ENCODE measurements around the gene ECPAS. TPM values are rescaled to one million over a fixed set of nuclear protein-coding genes. Genes with fewer than 3 reads are reported as not detected.
A peak's percentile ranks its signal among the peaks of the same experiment; 100 is the strongest.
"Not testable (repeated sequence)": the region's sequence is repeated elsewhere in the genome, so short reads cannot be mapped to it uniquely, and the experiment has no call there.

ECPAS gene
- total RNA-seq, 1 donor from 2014 or later = 113 TPM

GRCh38 chr9:111527347-111527746 lies 43.2 kb upstream of the ECPAS start:
- TF ChIP-seq, protein P1, sequence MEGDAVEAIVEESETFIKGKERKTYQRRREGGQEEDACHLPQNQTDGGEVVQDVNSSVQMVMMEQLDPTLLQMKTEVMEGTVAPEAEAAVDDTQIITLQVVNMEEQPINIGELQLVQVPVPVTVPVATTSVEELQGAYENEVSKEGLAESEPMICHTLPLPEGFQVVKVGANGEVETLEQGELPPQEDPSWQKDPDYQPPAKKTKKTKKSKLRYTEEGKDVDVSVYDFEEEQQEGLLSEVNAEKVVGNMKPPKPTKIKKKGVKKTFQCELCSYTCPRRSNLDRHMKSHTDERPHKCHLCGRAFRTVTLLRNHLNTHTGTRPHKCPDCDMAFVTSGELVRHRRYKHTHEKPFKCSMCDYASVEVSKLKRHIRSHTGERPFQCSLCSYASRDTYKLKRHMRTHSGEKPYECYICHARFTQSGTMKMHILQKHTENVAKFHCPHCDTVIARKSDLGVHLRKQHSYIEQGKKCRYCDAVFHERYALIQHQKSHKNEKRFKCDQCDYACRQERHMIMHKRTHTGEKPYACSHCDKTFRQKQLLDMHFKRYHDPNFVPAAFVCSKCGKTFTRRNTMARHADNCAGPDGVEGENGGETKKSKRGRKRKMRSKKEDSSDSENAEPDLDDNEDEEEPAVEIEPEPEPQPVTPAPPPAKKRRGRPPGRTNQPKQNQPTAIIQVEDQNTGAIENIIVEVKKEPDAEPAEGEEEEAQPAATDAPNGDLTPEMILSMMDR (IDR thresholded peaks at IDR 0.05) = no peak
- peaks cover 2% of the 10 kb centered on the region for H3K36me3 Mint-ChIP-seq (ENCODE audit: low read depth)
- peaks cover 11% of the 10 kb centered on the region for H3K4me1 Mint-ChIP-seq (ENCODE audit: low read depth)
- no peak for DNase-seq (ENCODE audit: low spot score)
- no peak overlapping the region for H3K27ac Mint-ChIP-seq (ENCODE audit: unreplicated experiment)
- H3K9me3 Mint-ChIP-seq (ENCODE audit: low read depth) = no peaks in the 10 kb centered on the region
- no peak overlapping the region for H3K4me3 Mint-ChIP-seq (ENCODE audit: unreplicated experiment)
- no peaks in the 10 kb centered on the region for H3K27me3 Mint-ChIP-seq (ENCODE audit: low read depth)

DNA sequence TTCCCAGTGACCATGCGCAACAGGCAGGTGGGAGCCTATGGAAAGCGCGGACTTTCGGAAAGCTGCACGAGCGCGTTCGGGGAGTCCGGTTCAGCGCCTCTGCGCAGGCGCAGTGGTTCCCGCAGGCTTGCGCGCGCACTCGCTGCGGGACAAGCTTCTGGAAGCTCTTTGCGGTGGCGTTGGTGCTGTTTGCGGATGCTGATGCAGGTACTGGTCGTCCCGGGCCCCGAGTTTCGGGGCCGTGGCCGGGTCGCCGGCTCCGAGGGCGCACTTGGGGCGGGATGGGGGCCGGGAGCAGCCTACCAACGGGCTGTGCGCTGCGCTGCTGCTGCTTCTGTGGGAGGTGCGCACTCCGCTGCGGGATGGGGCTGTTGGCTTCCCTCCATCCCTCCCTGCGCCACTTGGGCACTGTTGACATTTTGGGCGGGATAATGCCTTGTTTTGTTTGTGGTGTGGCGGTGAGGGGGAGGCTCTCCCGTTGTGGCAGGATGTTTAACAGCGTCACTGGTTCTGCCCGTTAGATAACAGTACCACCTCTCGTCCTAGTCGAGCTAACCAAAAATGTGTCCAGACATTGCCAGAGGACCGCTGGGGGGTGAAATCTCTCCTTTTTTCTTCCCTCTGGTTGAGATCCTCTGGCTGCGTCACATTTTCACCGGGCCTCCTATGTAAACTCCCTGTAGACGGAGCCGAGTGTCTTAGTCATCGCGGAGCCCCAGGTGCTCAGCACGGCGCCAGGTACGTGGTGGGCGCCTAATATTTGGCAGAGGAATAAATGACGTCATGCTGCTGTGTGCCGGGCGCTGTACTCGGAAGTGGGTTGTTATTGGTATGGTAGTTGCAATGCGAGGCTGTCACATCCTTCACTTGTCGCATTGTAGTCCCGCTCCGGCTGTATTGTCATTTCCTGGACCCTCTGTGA lies 41.1 kb upstream of the ECPAS start, which contains the start of gene ZNF483:
ZNF483 (plus strand) TSS at position 124 of the 922 bp plus-strand sequence. CDS start 2,217 bp downstream, outside the sequence.
- H3K4me1 Mint-ChIP-seq (ENCODE audit: low read depth) = peaks cover 11% of the 10 kb centered on the region
- TF ChIP-seq, protein P1 (IDR thresholded peaks at IDR 0.05) = peak; percentile 30
- no peaks in the 10 kb centered on the region for H3K9me3 Mint-ChIP-seq (ENCODE audit: low read depth)
- peaks cover 4% of the 10 kb centered on the region for H3K27me3 Mint-ChIP-seq (ENCODE audit: low read depth)
- H3K4me3 Mint-ChIP-seq (ENCODE audit: unreplicated experiment) = peak within 1 kb of the TSS; percentile 86
- H3K36me3 Mint-ChIP-seq (ENCODE audit: low read depth) = no peaks in the 10 kb centered on the region
- H3K27ac Mint-ChIP-seq (ENCODE audit: unreplicated experiment) = peak within 1 kb of the TSS; percentile 67
- DNase-seq (ENCODE audit: low spot score) = peak; percentile 86

GRCh38 chr9:111524731-111525055 lies 40.5 kb upstream of the ECPAS start:
- Mint-ChIP-seq H3K36me3 (ENCODE audit: low read depth) (no peaks in the 10 kb centered on the region), H3K4me1 (ENCODE audit: low read depth) (peaks cover 11% of the 10 kb centered on the region), H3K27me3 (ENCODE audit: low read depth) (peaks cover 4% of the 10 kb centered on the region), H3K27ac (ENCODE audit: unreplicated experiment) (no peak overlapping the region), H3K9me3 (ENCODE audit: low read depth) (no peaks in the 10 kb centered on the region), H3K4me3 (ENCODE audit: unreplicated experiment) (peak overlapping the region; percentile 86)
- DNase-seq (ENCODE audit: low spot score) = no peak
- TF ChIP-seq, protein P1 (IDR thresholded peaks at IDR 0.05) = no peak

GRCh38 chr9:111516061-111516465 lies 31.9 kb upstream of the ECPAS start:
- peaks cover 3% of the 10 kb centered on the region for H3K9me3 Mint-ChIP-seq (ENCODE audit: low read depth)
- H3K4me3 Mint-ChIP-seq (ENCODE audit: unreplicated experiment) = no peak overlapping the region
- TF ChIP-seq, protein P1 (IDR thresholded peaks at IDR 0.05) = no peak
- peaks cover 4% of the 10 kb centered on the region for H3K27me3 Mint-ChIP-seq (ENCODE audit: low read depth)
- H3K27ac Mint-ChIP-seq (ENCODE audit: unreplicated experiment) = no peak overlapping the region
- no peaks in the 10 kb centered on the region for H3K4me1 Mint-ChIP-seq (ENCODE audit: low read depth)
- no peak for DNase-seq (ENCODE audit: low spot score)
- H3K36me3 Mint-ChIP-seq (ENCODE audit: low read depth) = peaks cover 2% of the 10 kb centered on the region

DNA sequence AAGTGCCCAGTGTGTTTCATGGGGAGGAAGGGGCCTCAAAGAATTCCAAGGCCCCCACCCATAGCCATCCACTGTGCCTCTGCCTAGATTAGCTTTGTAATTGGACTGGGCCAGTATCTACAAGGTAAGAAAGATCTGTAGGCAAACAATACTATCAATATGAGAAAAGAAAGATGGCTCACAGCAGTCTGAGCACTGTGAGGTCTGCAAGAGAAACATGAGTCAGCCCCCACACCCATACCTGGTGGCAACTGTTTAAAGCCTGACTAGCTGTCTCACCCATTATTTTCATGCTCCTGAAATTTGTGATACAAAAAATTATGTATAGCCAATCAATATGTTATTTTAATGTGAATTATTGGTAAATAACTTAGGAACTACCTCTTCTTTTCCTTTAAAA lies 30.8 kb upstream of the ECPAS start:
- Mint-ChIP-seq H3K4me3 (ENCODE audit: unreplicated experiment) (no peak overlapping the region), H3K4me1 (ENCODE audit: low read depth) (no peaks in the 10 kb centered on the region), H3K9me3 (ENCODE audit: low read depth) (peaks cover 6% of the 10 kb centered on the region), H3K27ac (ENCODE audit: unreplicated experiment) (no peak overlapping the region), H3K27me3 (ENCODE audit: low read depth) (no peaks in the 10 kb centered on the region), H3K36me3 (ENCODE audit: low read depth) (peaks cover 2% of the 10 kb centered on the region)
- TF ChIP-seq, protein P1 (IDR thresholded peaks at IDR 0.05) = no peak
- DNase-seq (ENCODE audit: low spot score) = no peak

- DNase-seq (ENCODE audit: low spot score); H3K4me1 Mint-ChIP-seq (ENCODE audit: low read depth); H3K4me3 Mint-ChIP-seq (ENCODE audit: unreplicated experiment); H3K36me3 Mint-ChIP-seq (ENCODE audit: low read depth); H3K27me3 Mint-ChIP-seq (ENCODE audit: low read depth); H3K9me3 Mint-ChIP-seq (ENCODE audit: low read depth); H3K27ac Mint-ChIP-seq (ENCODE audit: unreplicated experiment): not testable (repeated sequence)
Measured at GRCh38 chr9:111511581-111511980, 27.4 kb upstream of the ECPAS start.

All from chondrocyte (in vitro differentiated cells).